Esophagus squamous epithelium (tissue), 5 donors: ENCODE measurements around the gene PPP1R14C. TPM values are rescaled to one million over a fixed set of nuclear protein-coding genes. Genes with fewer than 3 reads are reported as not detected.

Experiments
- DNase-seq: peaks from one replicate; lab custom pipeline; 2025; lab: John Stamatoyannopoulos, UW
- H3K27ac ChIP-seq, 4 donors: fragments of 200-600 bp; sonication (generic); one replicate each; pipeline ENCODE4 v1.5.1; 2016 to 2019; ENCODE audit warnings: mild to moderate bottlenecking in 1 of 4
- H3K27me3 ChIP-seq, 4 donors: fragments of 200-600 bp; sonication (generic); 1 replicate in 3 of 4; 2 replicates in 1 of 4; pipeline versions ENCODE4 v1.5.1 to v1.6.0; 2017 to 2021; ENCODE audit warnings: antibody characterized with exemption in 1 of 4
- H3K36me3 ChIP-seq, 3 donors: fragments of 200-600 bp; sonication (generic); one replicate each; pipeline ENCODE4 v1.5.1; 2016 to 2019
- H3K4me1 ChIP-seq, 3 donors: fragments of 200-600 bp; sonication (generic); one replicate each; pipeline ENCODE4 v1.5.1; 2017 to 2019
- H3K4me3 ChIP-seq, 4 donors: fragments of 200-600 bp; sonication (generic); 1 replicate in 3 of 4; 2 replicates in 1 of 4; pipeline ENCODE4 v1.5.1; 2016 to 2019; ENCODE audit warnings: mild to moderate bottlenecking in 2 of 4, moderate library complexity in 1 of 4
- H3K9me3 ChIP-seq, 3 donors: fragments of 200-600 bp; sonication (generic); one replicate each; pipeline ENCODE4 v1.5.1; 2016 to 2019
- POLR2A ChIP-seq, 4 donors: fragments of 450-650 bp; IDR thresholded peaks; one replicate each; pipeline ENCODE4 v1.6.1; 2017; ENCODE audit warnings: antibody characterized with exemption in 4 of 4, mild to moderate bottlenecking in 4 of 4, moderate library complexity in 3 of 4
- WGBS, 2 donors: methylation state at CpG; one replicate each; pipeline ENCODE4 v1.1.5; 2018; 5-methylcytosine and 5-hydroxymethylcytosine counted together
- intact Hi-C: fragments of 100-400 bp; cut with DNase I; formaldehyde crosslinking; loops from one replicate; pipeline ENCODE4 v1.15.0; 2022
- total RNA-seq, 4 donors: library from RNA; depleted of rRNA; stranded (reverse); fragments of >200 nt; gene quantifications; one replicate each; pipeline ENCODE4 v1.1.0, GENCODE V29; 2016
- TF ChIP-seq, protein P1 (sequence below), 6 experiments: fragments of 450-650 bp in 4 of 6; fragments of 200-600 bp in 2 of 6; sonication (generic) in 2 of 6; IDR thresholded peaks; one replicate each; pipeline ENCODE4 v1.5.1; 2016 to 2019; ENCODE audit warnings: antibody characterized with exemption in 6 of 6, mild to moderate bottlenecking in 4 of 6, moderate library complexity in 4 of 6
- donor health status: DM: yes; HTN: yes; CAD: no.

The PPP1R14C gene
- total RNA-seq, 4 donors from 2014 or later: 9.3 to 27.8 (median 21.3) TPM

GRCh38 chr6:150280703-150281102 lies 137.9 kb downstream of the PPP1R14C start:
- no peaks in the 10 kb centered on the region for H3K36me3 ChIP-seq
- intact Hi-C loops: no loop called here
- H3K4me1 ChIP-seq: peaks cover 0 to 22% (median 9%) of the 10 kb centered on the region in 3 donors
- WGBS, 2 donors: 100% methylated on average over 1 of the region's 1 CpG
- no peak for TF ChIP-seq POLR2A (IDR thresholded peaks at IDR 0.05)
- TF ChIP-seq, protein P1, sequence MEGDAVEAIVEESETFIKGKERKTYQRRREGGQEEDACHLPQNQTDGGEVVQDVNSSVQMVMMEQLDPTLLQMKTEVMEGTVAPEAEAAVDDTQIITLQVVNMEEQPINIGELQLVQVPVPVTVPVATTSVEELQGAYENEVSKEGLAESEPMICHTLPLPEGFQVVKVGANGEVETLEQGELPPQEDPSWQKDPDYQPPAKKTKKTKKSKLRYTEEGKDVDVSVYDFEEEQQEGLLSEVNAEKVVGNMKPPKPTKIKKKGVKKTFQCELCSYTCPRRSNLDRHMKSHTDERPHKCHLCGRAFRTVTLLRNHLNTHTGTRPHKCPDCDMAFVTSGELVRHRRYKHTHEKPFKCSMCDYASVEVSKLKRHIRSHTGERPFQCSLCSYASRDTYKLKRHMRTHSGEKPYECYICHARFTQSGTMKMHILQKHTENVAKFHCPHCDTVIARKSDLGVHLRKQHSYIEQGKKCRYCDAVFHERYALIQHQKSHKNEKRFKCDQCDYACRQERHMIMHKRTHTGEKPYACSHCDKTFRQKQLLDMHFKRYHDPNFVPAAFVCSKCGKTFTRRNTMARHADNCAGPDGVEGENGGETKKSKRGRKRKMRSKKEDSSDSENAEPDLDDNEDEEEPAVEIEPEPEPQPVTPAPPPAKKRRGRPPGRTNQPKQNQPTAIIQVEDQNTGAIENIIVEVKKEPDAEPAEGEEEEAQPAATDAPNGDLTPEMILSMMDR (IDR thresholded peaks at IDR 0.05): no peak
- DNase-seq: no peak
- no peaks in the 10 kb centered on the region for H3K9me3 ChIP-seq
- peaks cover 0 to 50% (median 0%) of the 10 kb centered on the region in 4 donors for H3K27me3 ChIP-seq
- H3K27ac ChIP-seq: no peak overlapping the region
- no peak overlapping the region for H3K4me3 ChIP-seq

DNA sequence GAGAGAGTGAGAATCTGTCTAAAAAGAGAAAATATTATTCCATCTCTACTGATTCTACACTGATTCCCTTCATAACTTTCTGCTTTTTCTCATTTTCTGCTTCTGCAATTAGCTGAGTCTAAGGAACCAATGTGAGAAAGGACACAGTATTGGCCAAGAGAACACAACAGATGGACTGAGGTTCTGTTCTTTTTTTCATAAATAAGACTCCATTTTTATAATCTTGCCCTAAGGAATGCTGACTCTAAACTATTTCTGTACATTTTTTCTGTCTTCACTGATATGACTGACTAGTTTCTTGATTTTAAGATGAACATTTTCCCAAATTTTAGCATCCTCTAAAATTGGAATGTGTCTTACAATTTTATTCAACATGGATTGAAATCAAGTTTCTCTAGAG lies 138.9 kb downstream of the PPP1R14C start:
- Histone ChIP-seq H3K4me3 (no peak overlapping the region), H3K4me1 (peaks cover 0 to 11% (median 7%) of the 10 kb centered on the region in 3 donors), H3K9me3 (no peaks in the 10 kb centered on the region), H3K27me3 (peaks cover 0 to 52% (median 0%) of the 10 kb centered on the region in 4 donors), H3K36me3 (no peaks in the 10 kb centered on the region), H3K27ac (no peak overlapping the region)
- TF ChIP-seq, protein P1 (IDR thresholded peaks at IDR 0.05): no peak
- no peak for TF ChIP-seq POLR2A (IDR thresholded peaks at IDR 0.05)
- intact Hi-C loops: no loop called here
- DNase-seq: no peak

- TF ChIP-seq, protein P1 (IDR thresholded peaks at IDR 0.05): no peak
- TF ChIP-seq POLR2A (IDR thresholded peaks at IDR 0.05): no peak
- no peak overlapping the region for H3K4me3 ChIP-seq
- H3K27ac ChIP-seq: no peak overlapping the region
- no peaks in the 10 kb centered on the region for H3K36me3 ChIP-seq
- H3K27me3 ChIP-seq: peaks cover 0 to 49% (median 0%) of the 10 kb centered on the region in 4 donors
- H3K4me1 ChIP-seq: peaks cover 0 to 1% (median 0%) of the 10 kb centered on the region in 3 donors
- DNase-seq: no peak
- H3K9me3 ChIP-seq: no peaks in the 10 kb centered on the region
- intact Hi-C loops: no loop called here
These were observed 140.0 kb downstream of the PPP1R14C start for GRCh38 chr6:150282806-150283205.

GRCh38 chr6:150286460-150286859 lies 143.6 kb downstream of the PPP1R14C start:
- Histone ChIP-seq H3K9me3 (no peaks in the 10 kb centered on the region), H3K4me1 (peaks cover 0 to 18% (median 4%) of the 10 kb centered on the region in 3 donors), H3K4me3 (no peak overlapping the region), H3K27me3 (peaks cover 0 to 37% (median 0%) of the 10 kb centered on the region in 4 donors), H3K27ac (no peak overlapping the region), H3K36me3 (no peaks in the 10 kb centered on the region)
- no peak for TF ChIP-seq POLR2A (IDR thresholded peaks at IDR 0.05)
- TF ChIP-seq, protein P1 (IDR thresholded peaks at IDR 0.05): no peak
- no peak for DNase-seq
- WGBS, 2 donors: 95 to 100% methylated on average over 2 of the region's 2 CpGs
- intact Hi-C loops: no loop called here

GRCh38 chr6:150286912-150287311 lies 144.1 kb downstream of the PPP1R14C start:
- H3K27me3 ChIP-seq: peaks cover 0 to 33% (median 0%) of the 10 kb centered on the region in 4 donors
- TF ChIP-seq, protein P1 (IDR thresholded peaks at IDR 0.05): no peak
- TF ChIP-seq POLR2A (IDR thresholded peaks at IDR 0.05): no peak
- WGBS, 2 donors: 83 to 88% methylated on average over 2 of the region's 2 CpGs

More at GRCh38 chr6:150286912-150287311, 144.1 kb downstream of the PPP1R14C start:
- intact Hi-C loops: no loop called here
- Histone ChIP-seq H3K4me1 (peaks cover 0 to 18% (median 4%) of the 10 kb centered on the region in 3 donors), H3K9me3 (no peaks in the 10 kb centered on the region), H3K4me3 (no peak overlapping the region), H3K27ac (no peak overlapping the region), H3K36me3 (no peaks in the 10 kb centered on the region)
- no peak for DNase-seq
